Stimulated activated CD4-positive, alpha-beta T cell treated with anti-CD3 and anti-CD28 coated beads, TNF-alpha, amount 100 ng/mL, for 48 hours (primary cell): Measurements from ENCODE around the gene KDM4B.
A peak's percentile ranks its signal among the peaks of the same experiment; 100 is the strongest.

Experiments used
- DNase-seq, 3 donors: peaks; one replicate each; pipeline ENCODE4 v3.0.0-alpha.2; 2020; ENCODE audit warnings: low read depth in 3 of 3

KDM4B gene

GRCh38 chr19:5137114-5137513, 168.2 kb downstream of the KDM4B start:
- no peak for DNase-seq

- no peak for DNase-seq
These were observed 168.7 kb downstream of the KDM4B start for GRCh38 chr19:5137571-5138124.

- peak; percentile 59 to 76 (median 65) for DNase-seq
These were observed 170.0 kb downstream of the KDM4B start for GRCh38 chr19:5138606-5139582.

- DNase-seq = no peak
These were observed 170.8 kb downstream of the KDM4B start for GRCh38 chr19:5139583-5140325.

GRCh38 chr19:5141129-5141849, 172.4 kb downstream of the KDM4B start:
- DNase-seq = no peak

GRCh38 chr19:5141850-5142724, 173.2 kb downstream of the KDM4B start:
- DNase-seq = no peak

GRCh38 chr19:5142725-5143097, 173.8 kb downstream of the KDM4B start:
- no peak for DNase-seq

GRCh38 chr19:5143471-5144411, 174.8 kb downstream of the KDM4B start:
- DNase-seq = no peak

GRCh38 chr19:5144545-5145179, 175.7 kb downstream of the KDM4B start:
- DNase-seq = no peak

- no peak for DNase-seq
These were observed 176.9 kb downstream of the KDM4B start for GRCh38 chr19:5145521-5146511.

GRCh38 chr19:5147074-5147977, 178.4 kb downstream of the KDM4B start:
- DNase-seq = no peak

GRCh38 chr19:5147978-5148793, 179.3 kb downstream of the KDM4B start:
- DNase-seq = no peak

- no peak for DNase-seq
These were observed 179.9 kb downstream of the KDM4B start for GRCh38 chr19:5148794-5149190.

GRCh38 chr19:5149508-5149907, 180.6 kb downstream of the KDM4B start:
- DNase-seq = no peak

- DNase-seq = no peak
These were observed 181.3 kb downstream of the KDM4B start for GRCh38 chr19:5149932-5150901.
